ENCODE results near the gene CCDC27.

CCDC27 gene

GRCh38 chr1:3716351-3716750 lies 35.9 kb upstream of the CCDC27 start:
- Mint-ChIP-seq H3K27ac (no peak overlapping the region), H3K27me3 (ENCODE audit: low read depth) (peaks cover 25% of the 10 kb centered on the region), H3K4me1 (peaks cover 18% of the 10 kb centered on the region), H3K4me3 (no peak overlapping the region), H3K9me3 (no peaks in the 10 kb centered on the region), H3K36me3 (ENCODE audit: low read depth) (no peaks in the 10 kb centered on the region)
- TF ChIP-seq CTCF (IDR thresholded peaks at IDR 0.05; ENCODE audit: unreplicated experiment in 3 of 3) = no peak

GRCh38 chr1:3717041-3717714 lies 35.1 kb upstream of the CCDC27 start:
- no peaks in the 10 kb centered on the region for H3K36me3 Mint-ChIP-seq (ENCODE audit: low read depth)
- no peaks in the 10 kb centered on the region for H3K9me3 Mint-ChIP-seq
- H3K4me3 Mint-ChIP-seq = no peak overlapping the region
- peaks cover 10% of the 10 kb centered on the region for H3K4me1 Mint-ChIP-seq
- no peak overlapping the region for H3K27ac Mint-ChIP-seq
- peaks cover 24% of the 10 kb centered on the region for H3K27me3 Mint-ChIP-seq (ENCODE audit: low read depth)
- no peak for TF ChIP-seq CTCF (IDR thresholded peaks at IDR 0.05; ENCODE audit: unreplicated experiment in 3 of 3)

- no peaks in the 10 kb centered on the region for H3K9me3 Mint-ChIP-seq
- no peak overlapping the region for H3K4me3 Mint-ChIP-seq
- no peaks in the 10 kb centered on the region for H3K36me3 Mint-ChIP-seq (ENCODE audit: low read depth)
- peaks cover 21% of the 10 kb centered on the region for H3K27me3 Mint-ChIP-seq (ENCODE audit: low read depth)
- peaks cover 7% of the 10 kb centered on the region for H3K4me1 Mint-ChIP-seq
- H3K27ac Mint-ChIP-seq = no peak overlapping the region
- TF ChIP-seq CTCF (IDR thresholded peaks at IDR 0.05; ENCODE audit: unreplicated experiment in 3 of 3) = no peak
Measured at GRCh38 chr1:3717715-3718601, 34.3 kb upstream of the CCDC27 start.

- H3K36me3 Mint-ChIP-seq (ENCODE audit: low read depth) = no peaks in the 10 kb centered on the region
- no peak overlapping the region for H3K27ac Mint-ChIP-seq
- no peak for TF ChIP-seq CTCF (IDR thresholded peaks at IDR 0.05; ENCODE audit: unreplicated experiment in 3 of 3)
- no peaks in the 10 kb centered on the region for H3K9me3 Mint-ChIP-seq
- no peak overlapping the region for H3K4me3 Mint-ChIP-seq
- H3K27me3 Mint-ChIP-seq (ENCODE audit: low read depth) = peaks cover 19% of the 10 kb centered on the region
- H3K4me1 Mint-ChIP-seq = peaks cover 2% of the 10 kb centered on the region
Measured at GRCh38 chr1:3718764-3719163, 33.5 kb upstream of the CCDC27 start.

- no peak for TF ChIP-seq CTCF (IDR thresholded peaks at IDR 0.05; ENCODE audit: unreplicated experiment in 3 of 3)
- H3K27ac Mint-ChIP-seq = no peak overlapping the region
- no peaks in the 10 kb centered on the region for H3K4me1 Mint-ChIP-seq
- H3K9me3 Mint-ChIP-seq = no peaks in the 10 kb centered on the region
- H3K27me3 Mint-ChIP-seq (ENCODE audit: low read depth) = peaks cover 24% of the 10 kb centered on the region
- no peaks in the 10 kb centered on the region for H3K36me3 Mint-ChIP-seq (ENCODE audit: low read depth)
- H3K4me3 Mint-ChIP-seq = no peak overlapping the region
Measured at GRCh38 chr1:3721955-3722465, 30.2 kb upstream of the CCDC27 start.
